Fibroblast of the aortic adventitia (primary cell): ENCODE measurements around the gene SH3PXD2A. TPM values are rescaled to one million over a fixed set of nuclear protein-coding genes. Genes with fewer than 3 reads are reported as not detected.

Experiments used
- DNase-seq: peaks from one replicate; pipeline ENCODE4 v3.0.0-alpha.2; 2010; ENCODE audit warnings: low read depth
- H3K4me3 ChIP-seq: 2 replicates; pipeline ENCODE4 v1.5.1; 2011; ENCODE audit warnings: low read depth, mild to moderate bottlenecking, control low read depth, low read length, moderate library complexity
- total RNA-seq: library from RNA; depleted of rRNA; stranded (reverse); fragments of >200 nt; gene quantifications from 2 replicates; pipeline ENCODE4 v1.2.3, GENCODE V29; 2012; ENCODE audit warnings: low replicate concordance
- TF ChIP-seq, protein P1 (sequence below): IDR thresholded peaks from 2 replicates; pipeline ENCODE4 v1.5.1; 2011; ENCODE audit warnings: mild to moderate bottlenecking, low read length, control low read depth, inconsistent platforms; ENCODE audit not compliant: insufficient read depth

The SH3PXD2A gene
- total RNA-seq, 1 donor, result 20.4 TPM

DNA sequence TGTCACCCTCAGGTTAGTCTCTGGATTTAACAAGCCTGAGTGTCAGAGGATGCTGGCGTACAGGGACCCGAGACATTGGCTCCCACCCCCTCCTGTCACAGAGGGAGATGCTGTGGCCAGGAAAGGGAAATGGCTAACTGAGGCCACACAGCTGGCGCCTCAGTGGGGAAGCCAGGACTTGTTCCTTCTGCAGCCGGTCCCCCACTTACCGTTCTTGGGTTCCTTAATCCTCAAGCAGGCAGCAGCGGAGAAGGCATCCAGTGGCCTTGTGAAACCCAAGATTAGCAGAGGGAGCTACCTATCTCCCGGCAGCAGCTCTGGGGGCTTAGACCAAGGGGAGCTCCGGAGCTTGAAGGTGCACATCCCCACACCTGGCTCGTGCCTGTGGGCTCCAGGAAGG lies 296.5 kb downstream of the SH3PXD2A start:
- TF ChIP-seq, protein P1, sequence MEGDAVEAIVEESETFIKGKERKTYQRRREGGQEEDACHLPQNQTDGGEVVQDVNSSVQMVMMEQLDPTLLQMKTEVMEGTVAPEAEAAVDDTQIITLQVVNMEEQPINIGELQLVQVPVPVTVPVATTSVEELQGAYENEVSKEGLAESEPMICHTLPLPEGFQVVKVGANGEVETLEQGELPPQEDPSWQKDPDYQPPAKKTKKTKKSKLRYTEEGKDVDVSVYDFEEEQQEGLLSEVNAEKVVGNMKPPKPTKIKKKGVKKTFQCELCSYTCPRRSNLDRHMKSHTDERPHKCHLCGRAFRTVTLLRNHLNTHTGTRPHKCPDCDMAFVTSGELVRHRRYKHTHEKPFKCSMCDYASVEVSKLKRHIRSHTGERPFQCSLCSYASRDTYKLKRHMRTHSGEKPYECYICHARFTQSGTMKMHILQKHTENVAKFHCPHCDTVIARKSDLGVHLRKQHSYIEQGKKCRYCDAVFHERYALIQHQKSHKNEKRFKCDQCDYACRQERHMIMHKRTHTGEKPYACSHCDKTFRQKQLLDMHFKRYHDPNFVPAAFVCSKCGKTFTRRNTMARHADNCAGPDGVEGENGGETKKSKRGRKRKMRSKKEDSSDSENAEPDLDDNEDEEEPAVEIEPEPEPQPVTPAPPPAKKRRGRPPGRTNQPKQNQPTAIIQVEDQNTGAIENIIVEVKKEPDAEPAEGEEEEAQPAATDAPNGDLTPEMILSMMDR, result no peak
- H3K4me3 ChIP-seq, result no peak overlapping the region
- DNase-seq, result no peak

- DNase-seq, result no peak
- TF ChIP-seq, protein P1, result no peak
- no peak overlapping the region for H3K4me3 ChIP-seq
Measured at GRCh38 chr10:103557455-103557854, 297.9 kb downstream of the SH3PXD2A start.

DNA sequence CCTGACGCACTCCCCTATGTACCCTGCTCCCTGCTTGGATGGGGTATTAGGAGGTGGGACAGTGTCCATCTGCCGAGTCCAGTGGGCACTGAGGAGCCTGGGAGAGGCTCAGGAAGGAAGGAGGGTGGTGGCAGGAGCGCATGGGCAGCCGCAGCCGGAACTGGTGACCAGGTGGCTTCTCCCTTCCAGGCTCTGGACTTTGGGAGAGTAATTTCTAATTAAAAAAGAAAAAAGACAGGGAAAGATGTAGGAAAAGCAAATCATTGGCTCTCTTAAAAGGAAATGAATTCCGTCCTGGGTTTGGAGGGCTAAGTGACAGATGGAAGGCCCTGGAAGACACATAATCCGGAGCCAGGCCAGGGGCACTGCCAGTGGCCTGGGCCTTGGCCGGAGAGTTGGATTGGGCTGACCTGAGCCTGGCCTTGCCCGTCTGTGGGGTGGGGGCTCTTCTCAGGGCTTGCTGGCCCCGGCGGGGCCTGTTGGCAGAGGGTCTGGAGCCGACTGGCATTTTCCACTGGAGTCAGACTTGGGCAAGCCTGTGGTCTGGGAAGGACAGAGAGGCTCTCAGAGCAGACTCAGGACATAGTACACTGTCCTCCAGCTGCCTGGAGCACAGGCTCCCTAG lies 298.9 kb downstream of the SH3PXD2A start:
- DNase-seq, result no peak
- H3K4me3 ChIP-seq, result no peak overlapping the region
- TF ChIP-seq, protein P1, result no peak

- H3K4me3 ChIP-seq, result peak overlapping the region; percentile 57
- no peak for DNase-seq
- TF ChIP-seq, protein P1, result no peak
Measured at GRCh38 chr10:103555712-103556111, 299.7 kb downstream of the SH3PXD2A start.

GRCh38 chr10:103555325-103555649 lies 300.1 kb downstream of the SH3PXD2A start:
- TF ChIP-seq, protein P1, result no peak
- peak overlapping the region; percentile 57 for H3K4me3 ChIP-seq
- no peak for DNase-seq

- peak; percentile 63 for DNase-seq
- TF ChIP-seq, protein P1, result no peak
- H3K4me3 ChIP-seq, result peak overlapping the region; percentile 57
Measured at GRCh38 chr10:103554488-103555324, 300.7 kb downstream of the SH3PXD2A start.
